PC-3 (cell line): Measurements from ENCODE around the gene CHD2. TPM values are rescaled to one million over a fixed set of nuclear protein-coding genes. Genes with fewer than 3 reads are reported as not detected.
A peak's percentile ranks its signal among the peaks of the same experiment; 100 is the strongest.
"Not testable (repeated sequence)": the region's sequence is repeated elsewhere in the genome, so short reads cannot be mapped to it uniquely, and the experiment has no call there.

Source experiments
- ATAC-seq: fragments of 200-7000 bp; cut with Tn5 transposase; 2 replicates; pipeline ENCODE4 v1.9.1; 2020; ENCODE audit warnings: mild to moderate bottlenecking, moderate library complexity
- BruUV-seq: library from RNA; stranded (reverse); fragments of 400-500 nt; replicated peaks from 2 replicates; lab custom pipeline; 2021; lab: Mats Ljungman, UMichigan
- CTCF ChIA-PET: fragments of 300-600 bp; sonication (Branson Sonifier 250); formaldehyde crosslinking; loops from one replicate; lab custom pipeline; 2022; ENCODE audit warnings: antibody characterized with exemption; lab: Charles Lee
- POLR2A ChIA-PET: fragments of 300-600 bp; sonication (Branson Sonifier 250); formaldehyde crosslinking; loops from one replicate; lab custom pipeline; 2022; ENCODE audit warnings: antibody characterized with exemption; ENCODE audit not compliant: unreplicated experiment; lab: Charles Lee
- DNase-seq: peaks from one replicate; pipeline ENCODE4 v3.0.0-alpha.2; 2015
- H2AFZ ChIP-seq: fragments of 300-600 bp; sonication (generic); 2 replicates; pipeline ENCODE4 v1.6.0; 2016; ENCODE audit warnings: antibody characterized with exemption, low read length
- H3F3A ChIP-seq: fragments of 300-600 bp; sonication (generic); one replicate; pipeline ENCODE4 v1.6.0; 2017; ENCODE audit warnings: antibody characterized with exemption, low read length, control low read depth, mild to moderate bottlenecking; ENCODE audit not compliant: unreplicated experiment
- H3K27ac ChIP-seq: fragments of 300-600 bp; sonication (generic); 2 replicates; pipeline ENCODE4 v1.5.1; 2016; ENCODE audit warnings: mild to moderate bottlenecking, low read length
- H3K27me3 ChIP-seq: fragments of 300-600 bp; sonication (generic); 2 replicates; pipeline ENCODE4 v1.6.1; 2016; ENCODE audit warnings: low read length, mixed read lengths
- H3K36me3 ChIP-seq: fragments of 300-600 bp; sonication (generic); 2 replicates; pipeline ENCODE4 v1.6.1; 2016; ENCODE audit warnings: low read depth, mixed run types, low read length, mixed read lengths
- H3K4me1 ChIP-seq: fragments of 300-600 bp; sonication (generic); 2 replicates; pipeline ENCODE4 v1.5.1; 2016; ENCODE audit warnings: low read length; ENCODE audit not compliant: insufficient read depth
- H3K4me2 ChIP-seq: fragments of 300-600 bp; sonication (generic); 2 replicates; pipeline ENCODE4 v1.6.0; 2016; ENCODE audit warnings: low read length
- H3K4me3 ChIP-seq: fragments of 300-600 bp; sonication (generic); 2 replicates; pipeline ENCODE4 v1.5.1; 2016; ENCODE audit warnings: mild to moderate bottlenecking, low read length, mixed read lengths
- H3K79me2 ChIP-seq: fragments of 300-600 bp; sonication (generic); 2 replicates; pipeline ENCODE4 v1.6.1; 2017; ENCODE audit warnings: low read length, mixed read lengths
- H3K9ac ChIP-seq: fragments of 300-600 bp; sonication (generic); 2 replicates; pipeline ENCODE4 v1.6.0; 2016; ENCODE audit warnings: mild to moderate bottlenecking, low read length
- H3K9me2 ChIP-seq: fragments of 300-600 bp; sonication (generic); replicated peaks from 2 replicates; pipeline ENCODE4 v1.6.1; 2016; ENCODE audit warnings: mixed run types, low read length, mixed read lengths
- H3K9me3 ChIP-seq: fragments of 300-600 bp; sonication (generic); 2 replicates; pipeline ENCODE4 v1.6.1; 2016; ENCODE audit warnings: low read length, mixed read lengths
- H4K20me1 ChIP-seq: fragments of 300-600 bp; sonication (generic); 2 replicates; pipeline ENCODE4 v1.6.1; 2016; ENCODE audit warnings: low read length, mixed read lengths
- EZH2 ChIP-seq: fragments of 300-600 bp; sonication (generic); IDR thresholded peaks from one replicate; pipeline ENCODE4 v1.6.1; 2017; ENCODE audit warnings: antibody characterized with exemption, mild to moderate bottlenecking, low read length; ENCODE audit not compliant: unreplicated experiment
- EZH2phosphoT487 ChIP-seq: fragments of 300-600 bp; sonication (generic); IDR thresholded peaks from 2 replicates; pipeline ENCODE4 v1.6.1; 2018; ENCODE audit warnings: mild to moderate bottlenecking, antibody characterized with exemption, low read length, borderline replicate concordance
- intact Hi-C: fragments of 100-400 bp; cut with micrococcal nuclease; formaldehyde crosslinking; loops from 2 replicates; pipeline ENCODE4 v1.9.0; 2023
- total RNA-seq: library from RNA; depleted of rRNA; stranded (reverse); fragments of >200 nt; gene quantifications from 2 replicates; pipeline ENCODE4 v1.2.3, GENCODE V29; 2014
- TF ChIP-seq, protein P1 (sequence below): fragments of 300-600 bp; sonication (generic); conservative IDR thresholded peaks from 2 replicates; pipeline ENCODE4 v1.5.1; 2017; ENCODE audit warnings: antibody characterized with exemption, low read depth, mild to moderate bottlenecking, low read length

CHD2 gene
- total RNA-seq, 1 experiment from 2014 or later: 42.7 TPM

DNA sequence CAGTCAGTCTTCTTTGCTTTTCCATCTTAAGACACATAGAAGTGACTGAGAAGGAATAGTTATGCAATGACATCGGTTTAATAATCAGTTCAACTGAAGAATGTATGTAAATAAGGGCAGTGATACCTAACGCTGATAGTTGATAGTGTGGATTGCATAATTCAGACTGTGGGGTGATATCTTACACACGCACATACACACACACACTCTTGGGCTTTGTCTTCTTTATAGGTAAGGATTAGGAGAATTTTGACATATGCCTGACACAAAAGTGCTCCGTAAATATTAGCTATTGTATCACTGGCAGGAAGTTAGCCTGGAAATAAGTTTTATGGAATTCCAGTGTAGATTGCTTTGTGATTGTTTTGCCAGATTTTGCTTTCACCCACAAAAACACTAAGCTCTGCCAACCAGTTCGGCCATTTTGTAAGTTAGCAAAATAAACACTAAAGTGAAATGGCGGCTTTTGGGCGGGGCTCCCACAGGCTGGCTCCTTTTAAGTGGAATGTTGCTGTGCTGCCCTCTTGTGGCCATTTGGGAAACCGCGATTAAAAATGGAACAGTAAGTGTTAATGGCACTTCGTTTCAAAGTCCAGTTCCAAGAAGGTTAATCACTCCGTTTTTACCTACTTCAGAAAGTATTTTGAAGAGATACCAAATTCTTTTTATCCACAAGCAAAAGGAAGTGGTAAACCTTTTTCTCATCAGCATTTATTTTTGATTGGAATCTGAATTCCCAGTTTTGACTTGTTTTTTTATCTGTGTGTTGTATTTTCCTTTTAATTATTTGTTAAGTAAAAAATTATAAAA lies 17.7 kb downstream of the CHD2 start:
- Histone ChIP-seq H3K27ac (peak overlapping the region; percentile 77), H3K9me2 (no peaks in the 10 kb centered on the region), H3K9ac (peak overlapping the region; percentile 17), H3K4me2 (peak overlapping the region; percentile 56), H3K9me3 (no peaks in the 10 kb centered on the region), H4K20me1 (no peaks in the 10 kb centered on the region), H3K27me3 (no peaks in the 10 kb centered on the region), H3K4me3 (peak overlapping the region; percentile 28; the same call in 1 of the 2 replicates), H3K4me1 (peaks cover 84% of the 10 kb centered on the region), H3K36me3 (peaks cover 14% of the 10 kb centered on the region; the same call in 1 of the 2 replicates), H3K79me2 (peaks cover 85% of the 10 kb centered on the region), H2AFZ (no peak overlapping the region), H3F3A (peaks cover 17% of the 10 kb centered on the region)
- POLR2A ChIA-PET: interaction anchor here (0.6 kb wide), 3 partner anchors 11 to 68 kb away, joined by 4 to 10 read pairs (median 8); partner anchors contain the start of gene CHD2
- DNase-seq (peak; percentile 96), ATAC-seq (peak; percentile 23)
- CTCF ChIA-PET: interaction anchor here (0.6 to 1.0 kb wide), 3 partner anchors 11 to 106 kb away, joined by 3 to 7 read pairs (median 4); no protein-coding TSS in a partner anchor
- intact Hi-C loops: loop anchor here (1.0 to 2.0 kb wide), 4 partner anchors 12 to 121 kb away; no protein-coding TSS in a partner anchor
- TF ChIP-seq EZH2phosphoT487 (no peak), EZH2 (no peak)
- TF ChIP-seq, protein P1, sequence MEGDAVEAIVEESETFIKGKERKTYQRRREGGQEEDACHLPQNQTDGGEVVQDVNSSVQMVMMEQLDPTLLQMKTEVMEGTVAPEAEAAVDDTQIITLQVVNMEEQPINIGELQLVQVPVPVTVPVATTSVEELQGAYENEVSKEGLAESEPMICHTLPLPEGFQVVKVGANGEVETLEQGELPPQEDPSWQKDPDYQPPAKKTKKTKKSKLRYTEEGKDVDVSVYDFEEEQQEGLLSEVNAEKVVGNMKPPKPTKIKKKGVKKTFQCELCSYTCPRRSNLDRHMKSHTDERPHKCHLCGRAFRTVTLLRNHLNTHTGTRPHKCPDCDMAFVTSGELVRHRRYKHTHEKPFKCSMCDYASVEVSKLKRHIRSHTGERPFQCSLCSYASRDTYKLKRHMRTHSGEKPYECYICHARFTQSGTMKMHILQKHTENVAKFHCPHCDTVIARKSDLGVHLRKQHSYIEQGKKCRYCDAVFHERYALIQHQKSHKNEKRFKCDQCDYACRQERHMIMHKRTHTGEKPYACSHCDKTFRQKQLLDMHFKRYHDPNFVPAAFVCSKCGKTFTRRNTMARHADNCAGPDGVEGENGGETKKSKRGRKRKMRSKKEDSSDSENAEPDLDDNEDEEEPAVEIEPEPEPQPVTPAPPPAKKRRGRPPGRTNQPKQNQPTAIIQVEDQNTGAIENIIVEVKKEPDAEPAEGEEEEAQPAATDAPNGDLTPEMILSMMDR: peak; percentile 93
- BruUV-seq: no TSS peak

DNA sequence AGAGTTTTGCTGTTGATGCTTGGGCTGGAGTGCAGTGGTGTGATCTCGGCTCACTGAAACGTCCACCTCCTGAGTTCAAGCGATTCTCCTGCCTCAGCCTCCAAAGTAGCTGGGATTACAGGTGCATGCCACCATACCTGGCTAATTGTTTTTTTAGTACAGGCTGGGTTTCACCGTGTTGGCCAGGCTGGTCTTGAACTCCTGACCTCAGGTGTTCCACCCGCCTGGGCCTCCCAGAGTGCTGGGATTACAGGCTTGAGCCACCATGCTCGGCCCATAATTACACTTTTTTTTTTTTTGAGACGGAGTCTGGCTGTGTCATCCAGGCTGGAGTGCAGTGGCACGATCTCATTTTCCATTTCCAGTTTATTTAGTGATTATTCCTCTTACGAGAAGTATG lies 18.8 kb downstream of the CHD2 start:
- DNase-seq, H3K9me3 ChIP-seq, BruUV-seq, ATAC-seq, H3K9me2 ChIP-seq, H3K4me2 ChIP-seq, CTCF ChIA-PET, H3K27ac ChIP-seq, H3K9ac ChIP-seq, H3K27me3 ChIP-seq, H2AFZ ChIP-seq, POLR2A ChIA-PET, H3K4me3 ChIP-seq, H4K20me1 ChIP-seq: not testable (repeated sequence)
- Histone ChIP-seq H3F3A (peaks cover 17% of the 10 kb centered on the region), H3K4me1 (peaks cover 84% of the 10 kb centered on the region), H3K36me3 (peaks cover 19% of the 10 kb centered on the region; the same call in 1 of the 2 replicates), H3K79me2 (peaks cover 85% of the 10 kb centered on the region)
- intact Hi-C loops: loop anchor here (1.0 to 2.0 kb wide), 2 partner anchors 110 to 122 kb away; no protein-coding TSS in a partner anchor

DNA sequence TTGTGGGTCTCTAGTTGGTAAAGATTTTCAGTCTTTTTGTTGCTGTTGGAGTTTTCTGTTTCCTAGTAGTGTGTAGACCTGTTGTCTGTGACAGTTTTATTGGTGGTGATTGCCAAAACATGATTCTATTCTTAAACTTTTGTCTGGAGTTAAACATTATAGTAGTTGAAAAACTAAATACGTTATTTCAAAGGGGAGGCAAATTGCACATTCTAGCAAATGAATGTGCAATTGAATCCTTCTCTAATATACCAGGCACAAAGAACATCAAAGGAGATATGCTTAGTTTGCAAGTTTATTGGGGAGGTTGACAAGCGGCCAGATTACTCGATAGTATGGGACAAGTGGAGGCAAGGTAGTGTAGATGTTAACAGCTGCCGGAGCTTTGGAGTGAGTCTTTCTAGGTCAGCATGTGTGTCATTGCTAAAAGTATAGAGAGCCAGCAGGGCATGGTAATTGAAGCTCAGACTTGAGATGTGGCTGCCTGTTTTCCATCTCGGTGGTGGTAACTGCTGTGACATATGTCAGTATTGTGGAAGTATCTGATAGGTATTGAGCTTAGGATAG lies 20.6 kb downstream of the CHD2 start:
- H3K79me2 ChIP-seq: peaks cover 85% of the 10 kb centered on the region
- peak overlapping the region; percentile 65 for H3K4me2 ChIP-seq
- ATAC-seq: no peak
- no peaks in the 10 kb centered on the region for H3K9me3 ChIP-seq
- peaks cover 70% of the 10 kb centered on the region for H3K4me1 ChIP-seq
- H2AFZ ChIP-seq: no peak overlapping the region
- peak overlapping the region; percentile 54 for H3K9ac ChIP-seq
- peak; percentile 17 for DNase-seq
- BruUV-seq: no TSS peak
- TF ChIP-seq EZH2phosphoT487 (no peak), EZH2 (no peak)
- TF ChIP-seq, protein P1: no peak
- H4K20me1 ChIP-seq: no peaks in the 10 kb centered on the region
- intact Hi-C loops: no loop called here
- peaks cover 17% of the 10 kb centered on the region for H3F3A ChIP-seq
- ChIA-PET POLR2A (interaction anchor here (0.9 kb wide), 2 partner anchors 14 to 38 kb away, joined by 4 to 5 read pairs; no protein-coding TSS in a partner anchor), CTCF (no interaction called here)
- no peaks in the 10 kb centered on the region for H3K27me3 ChIP-seq
- peak overlapping the region; percentile 14; the same call in 1 of the 2 replicates for H3K4me3 ChIP-seq
- H3K27ac ChIP-seq: peak overlapping the region; percentile 93
- no peaks in the 10 kb centered on the region for H3K9me2 ChIP-seq
- H3K36me3 ChIP-seq: peaks cover 37% of the 10 kb centered on the region; the same call in 1 of the 2 replicates
